ENCODE data around the gene ZNF778.
"Not testable (repeated sequence)": the region's sequence is repeated elsewhere in the genome, so short reads cannot be mapped to it uniquely, and the experiment has no call there.

ZNF778 gene

DNA sequence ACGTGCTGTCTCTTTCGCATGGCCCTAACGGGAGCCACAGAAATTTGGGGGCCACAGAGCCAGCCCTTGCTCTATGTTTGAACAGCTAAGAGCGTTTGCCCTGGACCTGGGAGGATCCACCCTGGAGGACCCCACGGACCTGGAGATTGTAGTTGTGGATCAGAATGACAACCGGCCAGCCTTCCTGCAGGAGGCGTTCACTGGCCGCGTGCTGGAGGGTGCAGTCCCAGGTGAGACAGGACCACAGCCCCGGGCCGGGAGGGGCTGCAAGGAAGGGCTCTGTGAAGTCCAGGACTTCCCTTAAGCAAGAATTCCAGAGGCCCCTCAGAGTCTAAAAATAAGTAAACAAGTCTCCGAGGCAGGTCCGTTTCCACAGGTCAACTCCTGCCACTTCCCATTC, 34.0 kb upstream of the ZNF778 start:
- DNase-seq = no peak

GRCh38 chr16:89183975-89184676, 33.4 kb upstream of the ZNF778 start:
- no peak for DNase-seq

DNA sequence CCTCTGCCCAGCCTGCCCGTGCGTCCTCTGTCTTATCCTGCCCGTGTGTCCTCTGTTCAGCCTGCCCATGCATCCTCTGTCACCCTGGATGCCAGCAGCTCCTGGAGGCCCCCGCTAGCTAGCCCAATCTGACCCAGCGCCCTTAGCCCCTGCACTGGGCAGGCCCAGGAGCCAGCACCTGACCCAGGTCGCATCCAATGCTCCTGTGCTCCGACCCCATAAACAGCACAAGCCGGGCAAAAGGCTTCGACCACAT, 32.9 kb upstream of the ZNF778 start:
- no peak for DNase-seq

- DNase-seq = peak; percentile 40
These were observed 32.3 kb upstream of the ZNF778 start for GRCh38 chr16:89184933-89185794.

- DNase-seq = not testable (repeated sequence)
These were observed 31.5 kb upstream of the ZNF778 start for GRCh38 chr16:89185887-89186592.

DNA sequence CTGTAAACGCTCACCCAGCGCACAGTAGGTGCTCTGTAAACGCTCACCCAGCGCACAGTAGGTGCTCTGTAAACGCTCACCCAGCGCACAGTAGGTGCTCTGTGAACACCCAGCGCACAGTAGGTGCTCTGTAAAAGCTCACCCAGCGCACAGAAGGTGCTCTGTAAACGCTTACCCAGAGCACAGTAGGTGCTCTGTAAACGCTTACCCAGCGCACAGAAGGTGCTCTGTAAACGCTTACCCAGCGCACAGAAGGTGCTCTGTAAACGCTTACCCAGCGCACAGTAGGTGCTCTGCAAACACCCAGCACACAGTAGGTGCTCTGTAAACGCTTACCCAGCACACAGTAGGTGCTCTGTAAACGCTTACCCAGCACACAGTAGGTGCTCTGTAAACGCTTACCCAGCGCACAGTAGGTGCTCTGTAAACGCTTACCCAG, 30.9 kb upstream of the ZNF778 start:
- not testable (repeated sequence) for DNase-seq

GRCh38 chr16:89187032-89187769, 30.3 kb upstream of the ZNF778 start:
- peak; percentile 42 for DNase-seq

DNA sequence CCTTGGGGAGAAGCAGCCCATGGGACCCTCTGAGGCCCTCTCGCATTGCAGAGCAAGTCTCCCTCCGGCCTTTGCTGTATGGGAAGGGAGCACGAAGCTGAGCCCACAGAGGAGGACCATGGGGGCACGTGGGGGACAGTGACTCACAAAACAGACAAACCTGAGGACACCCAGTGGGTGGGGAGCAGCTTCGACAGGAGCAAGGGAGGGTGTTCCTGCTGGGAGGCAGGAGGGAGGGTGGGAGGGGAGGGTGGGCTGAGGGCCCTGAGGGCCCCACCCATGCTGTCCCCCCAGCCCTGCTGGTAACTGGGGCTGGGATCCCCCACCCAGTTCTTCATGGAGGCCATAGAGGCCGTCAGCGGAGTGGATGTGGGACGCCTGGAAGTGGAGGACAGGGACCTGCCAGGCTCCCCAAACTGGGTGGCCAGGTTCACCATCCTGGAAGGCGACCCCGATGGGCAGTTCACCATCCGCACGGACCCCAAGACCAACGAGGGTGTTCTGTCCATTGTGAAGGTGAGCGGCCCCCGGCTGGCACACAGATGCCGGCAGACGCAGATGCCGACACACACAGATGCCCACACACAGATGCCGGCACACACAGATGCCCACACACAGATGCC, 29.6 kb upstream of the ZNF778 start:
- no peak for DNase-seq

GRCh38 chr16:89188471-89189357, 28.8 kb upstream of the ZNF778 start:
- DNase-seq = not testable (repeated sequence)

DNA sequence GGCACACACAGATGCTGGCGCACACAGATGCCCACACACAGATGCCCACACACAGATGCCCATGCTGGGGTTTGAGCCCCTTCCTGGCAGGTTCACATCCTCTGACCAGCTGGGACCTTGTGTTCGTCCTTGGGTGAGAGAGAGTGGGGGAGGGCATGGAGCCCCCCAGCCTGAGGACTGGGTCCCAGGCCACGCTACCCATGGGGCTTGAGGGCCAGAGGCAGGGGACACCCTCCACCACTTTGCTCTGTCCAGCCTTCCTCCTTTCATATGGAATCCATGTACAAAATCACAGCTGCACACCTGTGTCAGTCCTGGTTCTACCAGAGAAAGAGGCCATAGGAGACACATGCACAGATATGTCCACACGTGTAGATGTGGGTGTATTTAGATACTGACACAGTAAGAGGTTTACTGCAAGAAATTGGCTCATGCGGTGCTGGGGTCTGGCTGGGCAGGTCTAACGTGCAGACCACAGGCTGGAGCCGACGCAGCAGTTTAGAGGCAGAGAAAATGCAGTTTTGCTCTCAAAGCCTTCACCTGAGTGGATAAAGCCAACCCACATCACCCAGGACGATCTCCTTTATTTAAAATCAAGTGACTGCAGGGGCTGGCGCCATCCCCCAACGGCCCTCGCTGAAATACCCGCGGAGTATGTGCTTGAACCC, 28.0 kb upstream of the ZNF778 start:
- no peak for DNase-seq

DNA sequence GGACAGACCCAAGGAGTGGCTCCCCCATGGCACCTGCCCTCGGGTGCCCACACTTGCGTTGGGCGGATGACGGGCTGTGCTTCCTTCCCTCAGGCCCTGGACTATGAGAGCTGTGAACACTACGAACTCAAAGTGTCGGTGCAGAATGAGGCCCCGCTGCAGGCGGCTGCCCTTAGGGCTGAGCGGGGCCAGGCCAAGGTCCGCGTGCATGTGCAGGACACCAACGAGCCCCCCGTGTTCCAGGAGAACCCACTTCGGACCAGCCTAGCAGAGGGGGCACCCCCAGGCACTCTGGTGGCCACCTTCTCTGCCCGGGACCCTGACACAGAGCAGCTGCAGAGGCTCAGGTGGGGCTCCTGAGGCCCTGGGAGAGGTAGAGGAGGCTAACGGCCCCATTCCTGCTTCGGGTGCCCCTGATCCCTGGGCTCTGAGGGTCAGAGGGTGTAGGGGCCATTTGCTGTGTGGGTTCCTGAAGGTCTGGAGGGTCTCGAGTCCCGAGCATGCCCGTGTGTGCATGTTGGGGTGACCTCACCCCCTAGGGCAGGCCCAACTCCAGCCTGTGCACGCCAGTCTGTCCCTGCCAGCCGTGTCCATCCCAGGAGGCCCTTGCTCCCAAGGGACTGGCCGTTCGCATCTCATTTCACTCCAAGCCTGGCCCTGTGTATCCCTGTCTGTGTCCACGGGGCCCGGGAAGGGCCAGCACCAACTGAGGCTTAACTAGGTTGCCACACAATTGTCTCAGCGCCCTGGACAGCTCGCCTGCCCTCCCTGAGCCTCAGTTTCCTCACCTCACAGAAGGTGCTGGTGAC, 27.1 kb upstream of the ZNF778 start:
- no peak for DNase-seq

DNA sequence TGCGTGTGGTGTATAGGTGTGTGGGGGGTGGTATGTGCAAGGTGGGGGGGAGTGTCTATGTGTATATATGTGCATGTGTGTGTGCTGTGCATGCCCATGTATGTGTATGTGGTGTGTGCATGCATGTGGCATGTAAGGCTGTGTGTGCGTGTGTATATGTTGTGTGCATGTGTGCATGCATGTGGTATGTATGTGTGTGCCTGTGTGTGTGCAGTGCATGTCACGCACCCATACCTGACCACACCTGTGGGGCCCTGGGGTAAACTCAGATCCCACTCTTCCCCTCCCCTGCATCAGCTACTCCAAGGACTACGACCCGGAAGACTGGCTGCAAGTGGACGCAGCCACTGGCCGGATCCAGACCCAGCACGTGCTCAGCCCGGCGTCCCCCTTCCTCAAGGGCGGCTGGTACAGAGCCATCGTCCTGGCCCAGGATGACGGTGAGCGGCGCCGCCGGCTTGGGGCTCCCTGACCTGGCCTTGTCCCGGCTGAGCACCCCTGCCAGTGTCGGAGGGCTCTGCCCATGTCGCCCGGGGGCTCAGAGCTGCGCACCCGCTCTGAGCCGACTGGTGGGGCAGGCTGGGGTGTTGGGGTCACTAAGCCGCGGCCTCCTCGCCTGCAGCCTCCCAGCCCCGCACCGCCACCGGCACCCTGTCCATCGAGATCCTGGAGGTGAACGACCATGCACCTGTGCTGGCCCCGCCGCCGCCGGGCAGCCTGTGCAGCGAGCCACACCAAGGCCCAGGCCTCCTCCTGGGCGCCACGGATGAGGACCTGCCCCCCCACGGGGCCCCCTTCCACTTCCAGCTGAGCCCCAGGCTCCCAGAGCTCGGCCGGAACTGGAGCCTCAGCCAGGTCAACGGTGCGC, 26.2 kb upstream of the ZNF778 start:
- DNase-seq = no peak

DNA sequence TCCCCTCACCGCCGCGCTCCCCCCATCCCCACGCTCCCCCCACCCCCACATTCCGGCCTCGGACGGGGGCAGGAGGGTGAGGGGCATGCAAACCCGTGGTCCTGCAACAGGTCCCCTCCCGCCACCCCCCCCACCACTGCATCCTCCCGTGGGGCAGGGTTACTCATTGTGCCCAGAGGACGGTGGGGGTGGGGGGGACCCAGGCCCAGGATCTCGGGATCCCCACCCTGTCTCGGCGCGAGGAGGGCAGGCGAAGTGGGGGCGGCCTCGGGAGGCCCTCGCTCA, 25.7 kb upstream of the ZNF778 start:
- DNase-seq = no peak

DNA sequence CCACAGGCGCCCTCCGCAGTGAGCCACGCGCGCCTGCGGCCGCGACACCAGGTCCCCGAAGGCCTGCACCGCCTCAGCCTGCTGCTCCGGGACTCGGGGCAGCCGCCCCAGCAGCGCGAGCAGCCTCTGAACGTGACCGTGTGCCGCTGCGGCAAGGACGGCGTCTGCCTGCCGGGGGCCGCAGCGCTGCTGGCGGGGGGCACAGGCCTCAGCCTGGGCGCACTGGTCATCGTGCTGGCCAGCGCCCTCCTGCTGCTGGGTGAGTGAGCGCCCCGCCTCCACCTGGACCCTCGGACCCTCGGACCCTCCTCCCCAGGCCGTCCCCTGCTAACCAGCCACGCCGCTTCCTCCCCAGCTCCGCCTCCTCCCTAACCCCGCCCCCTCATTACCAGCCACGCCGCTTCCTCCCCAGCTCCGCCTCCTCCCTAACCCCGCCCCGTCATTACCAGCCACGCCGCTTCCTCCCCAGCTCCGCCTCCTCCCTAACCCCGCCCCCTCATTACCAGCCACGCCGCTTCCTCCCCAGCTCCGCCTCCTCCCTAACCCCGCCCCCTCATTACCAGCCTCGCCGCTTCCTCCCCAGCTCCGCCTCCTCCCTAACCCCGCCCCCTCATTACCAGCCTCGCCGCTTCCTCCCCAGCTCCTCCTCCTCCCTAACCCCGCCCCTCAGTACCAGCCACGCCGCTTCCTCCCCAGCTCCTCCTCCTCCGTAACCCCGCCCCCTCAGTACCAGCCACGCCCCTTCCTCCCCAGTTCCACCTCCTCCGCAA, 25.1 kb upstream of the ZNF778 start:
- peak; percentile 79 for DNase-seq

GRCh38 chr16:89192956-89193575, 24.4 kb upstream of the ZNF778 start:
- no peak for DNase-seq

- no peak for DNase-seq
These were observed 23.8 kb upstream of the ZNF778 start for GRCh38 chr16:89193576-89194293.

Data from central memory CD4-positive, alpha-beta T cell (primary cell).